K562 (cell line): Measurements from ENCODE around the gene VEZF1. TPM values are rescaled to one million over a fixed set of nuclear protein-coding genes. Genes with fewer than 3 reads are reported as not detected.
A peak's percentile ranks its signal among the peaks of the same experiment; 100 is the strongest.

ENCODE experiments used
- DMBX1 ChIP-seq: fragments of 250-450 bp; sonication (Bioruptor Pico); IDR thresholded peaks from 2 replicates; pipeline ENCODE4 v1.8.0; 2022; ENCODE audit warnings: inconsistent platforms, mild to moderate bottlenecking, moderate library complexity, borderline replicate concordance
- MAFF ChIP-seq: IDR thresholded peaks from 2 replicates; pipeline ENCODE4 v1.6.1; 2012; ENCODE audit warnings: low read length, improper control_type of control experiment
- MIER1 ChIP-seq: fragments of 450-650 bp; IDR thresholded peaks from 2 replicates; pipeline ENCODE4 v1.6.1; 2016; ENCODE audit warnings: antibody characterized with exemption, mild to moderate bottlenecking, low read depth
- NCOA1 ChIP-seq: fragments of 450-650 bp; IDR thresholded peaks from 2 replicates; pipeline ENCODE4 v1.6.1; 2016; ENCODE audit warnings: low read depth
- NFXL1 ChIP-seq: fragments of 450-650 bp; formaldehyde crosslinking; IDR thresholded peaks from 2 replicates; pipeline ENCODE4 v1.4.0; 2021; ENCODE audit warnings: mild to moderate bottlenecking
- PTBP1 ChIP-seq: fragments of 200-400 bp; formaldehyde crosslinking; IDR thresholded peaks from 2 replicates; pipeline ENCODE4 v1.6.1; 2017; ENCODE audit warnings: low read depth, low read length
- RBM25 ChIP-seq: fragments of 200-400 bp; formaldehyde crosslinking; IDR thresholded peaks from 2 replicates; pipeline ENCODE4 v1.6.1; 2018; ENCODE audit warnings: low read length, low read depth, moderate library complexity; ENCODE audit not compliant: severe bottlenecking
- SIRT6 ChIP-seq: IDR thresholded peaks from one replicate; pipeline ENCODE4 v1.6.1; 2012; ENCODE audit warnings: low read depth, mild to moderate bottlenecking, control low read depth, inconsistent platforms, low read length, moderate library complexity
- TAF1 ChIP-seq: IDR thresholded peaks from 2 replicates; pipeline ENCODE4 v1.6.1; 2011; ENCODE audit warnings: mild to moderate bottlenecking, low read length, moderate library complexity; ENCODE audit not compliant: insufficient read depth, control insufficient read depth, severe bottlenecking; ENCODE audit errors: extremely low read depth
- ZFP30 ChIP-seq: fragments of 250-450 bp; sonication (Bioruptor Pico); IDR thresholded peaks from 2 replicates; pipeline ENCODE4 v1.8.0; 2022; ENCODE audit warnings: moderate library complexity, mild to moderate bottlenecking, inconsistent platforms, borderline replicate concordance
- ZNF165 ChIP-seq: fragments of 250-450 bp; sonication (Bioruptor Pico); IDR thresholded peaks from 2 replicates; pipeline ENCODE4 v1.4.0; 2020; ENCODE audit warnings: borderline replicate concordance
- ZNF239 ChIP-seq: fragments of 250-450 bp; sonication (Bioruptor Pico); IDR thresholded peaks from 2 replicates; pipeline ENCODE4 v1.4.0; 2020; ENCODE audit warnings: mild to moderate bottlenecking
- ZNF24 ChIP-seq: fragments of 450-650 bp; IDR thresholded peaks from 2 replicates; pipeline ENCODE4 v1.6.1; 2016
- ZNF589 ChIP-seq: fragments of 200-800 bp; sonication (Bioruptor generic); IDR thresholded peaks from 2 replicates; pipeline ENCODE4 v1.6.1; 2016; ENCODE audit warnings: low read depth, missing genetic modification characterization, missing compliant biosample characterization
- polyA plus RNA-seq, 8 experiments: library from polyadenylated mRNA; depleted of rRNA in 4 of 8; stranded (reverse) in 5 of 8; unstranded in 3 of 8; fragments of >200 nt; fragmentation: Nextera tagmentation in 2 of 8; fragmentation: Illumina TruSeq in 1 of 8; extraction: Ambion mirVana in 2 of 8; extraction: Trizol in 1 of 8; gene quantifications; 2 replicates each; pipeline versions ENCODE4 v1.2.1 to v1.2.3, GENCODE V29; 2011 to 2014; ENCODE audit warnings: inconsistent platforms in 1 of 8, missing spikeins in 1 of 8
- total RNA-seq, 7 experiments: library from RNA; depleted of rRNA in 6 of 7; stranded (reverse); fragments of >200 nt in 6 of 7; fragmentation: Illumina TruSeq in 2 of 7; extraction: Trizol in 2 of 7; gene quantifications; 2 replicates each; pipeline versions ENCODE4 v1.2.1 to v1.2.3, GENCODE V29; 2011 to 2021; ENCODE audit warnings: low replicate concordance in 1 of 7
- TF ChIP-seq, protein P1 (sequence below): sonication (generic); formaldehyde crosslinking; IDR thresholded peaks from 2 replicates; pipeline ENCODE4 v1.8.1; 2023; ENCODE audit warnings: mild to moderate bottlenecking, missing genetic modification reagents
- TF ChIP-seq, protein P2 (sequence below): fragments of 250-450 bp; sonication (Bioruptor Pico); IDR thresholded peaks from 2 replicates; pipeline ENCODE4 v1.4.0; 2020
- TF ChIP-seq, protein P3 (sequence below): fragments of 250-450 bp; sonication (Bioruptor Pico); IDR thresholded peaks from 2 replicates; pipeline ENCODE4 v1.5.0; 2021; ENCODE audit warnings: mild to moderate bottlenecking, borderline replicate concordance
- TF ChIP-seq, protein P4 (sequence below), 2 experiments: fragments of 450-650 bp in 1 of 2; IDR thresholded peaks; 2 replicates each; pipeline ENCODE4 v1.6.1; 2011 to 2017; ENCODE audit warnings: low read depth in 2 of 2, antibody characterized with exemption in 1 of 2, borderline replicate concordance in 1 of 2, low read length in 1 of 2, mild to moderate bottlenecking in 1 of 2, mixed read lengths in 1 of 2; ENCODE audit not compliant: control insufficient read depth in 1 of 2

VEZF1 gene
- total and polyA plus RNA-seq, 9 of the 15 experiments (the other 6 are each of a cell fraction or from before 2014, with no cell fraction given), result 9.5 to 33.4 (median 22.1) TPM

DNA sequence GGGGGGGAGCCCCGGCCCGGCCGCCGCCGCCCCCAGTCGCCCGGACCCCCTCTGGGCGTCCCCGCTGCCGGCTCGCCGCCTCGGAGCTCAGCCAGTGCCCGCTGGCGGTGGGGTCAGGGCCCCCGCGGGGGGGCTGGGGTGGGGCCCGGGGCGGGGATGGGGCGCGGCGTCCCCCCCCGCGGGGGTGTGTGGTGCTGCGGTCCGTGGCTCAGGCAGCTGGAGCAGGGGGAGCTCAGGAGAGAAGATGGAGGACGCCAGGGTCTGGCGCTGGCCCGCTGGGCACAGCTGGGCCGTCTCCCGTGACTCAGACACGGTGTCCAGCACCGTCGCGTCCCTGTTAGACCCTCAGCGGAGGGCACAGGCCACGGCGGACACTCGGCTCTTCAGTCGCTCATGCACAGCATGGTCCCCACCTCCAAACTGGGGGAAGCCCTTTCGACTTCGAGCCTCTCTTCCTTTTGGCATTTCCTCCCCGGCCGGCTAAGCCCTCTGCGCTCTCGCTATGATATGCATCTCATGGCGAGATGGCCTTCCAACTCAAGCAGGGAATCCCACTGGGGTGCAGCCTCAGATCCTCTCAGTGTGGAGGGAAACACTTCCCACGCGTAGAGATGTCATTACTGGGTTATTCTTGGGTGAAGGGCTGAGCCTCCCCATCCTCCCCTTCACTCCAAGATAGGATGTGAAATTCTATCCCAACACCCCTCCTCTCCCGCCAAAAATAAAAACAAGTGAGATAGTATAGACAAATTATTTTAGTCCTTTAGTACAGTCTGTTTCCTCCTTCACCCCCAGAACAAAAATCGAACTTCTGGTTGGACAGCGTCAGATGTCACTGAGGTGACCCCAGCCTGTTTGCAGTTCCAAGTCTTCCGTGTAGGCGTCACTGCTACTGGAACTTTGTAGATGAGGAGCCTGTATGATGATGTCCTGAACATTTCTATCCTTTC is 522 bp upstream of the VEZF1 start (continued):
- TF ChIP-seq, protein P1, sequence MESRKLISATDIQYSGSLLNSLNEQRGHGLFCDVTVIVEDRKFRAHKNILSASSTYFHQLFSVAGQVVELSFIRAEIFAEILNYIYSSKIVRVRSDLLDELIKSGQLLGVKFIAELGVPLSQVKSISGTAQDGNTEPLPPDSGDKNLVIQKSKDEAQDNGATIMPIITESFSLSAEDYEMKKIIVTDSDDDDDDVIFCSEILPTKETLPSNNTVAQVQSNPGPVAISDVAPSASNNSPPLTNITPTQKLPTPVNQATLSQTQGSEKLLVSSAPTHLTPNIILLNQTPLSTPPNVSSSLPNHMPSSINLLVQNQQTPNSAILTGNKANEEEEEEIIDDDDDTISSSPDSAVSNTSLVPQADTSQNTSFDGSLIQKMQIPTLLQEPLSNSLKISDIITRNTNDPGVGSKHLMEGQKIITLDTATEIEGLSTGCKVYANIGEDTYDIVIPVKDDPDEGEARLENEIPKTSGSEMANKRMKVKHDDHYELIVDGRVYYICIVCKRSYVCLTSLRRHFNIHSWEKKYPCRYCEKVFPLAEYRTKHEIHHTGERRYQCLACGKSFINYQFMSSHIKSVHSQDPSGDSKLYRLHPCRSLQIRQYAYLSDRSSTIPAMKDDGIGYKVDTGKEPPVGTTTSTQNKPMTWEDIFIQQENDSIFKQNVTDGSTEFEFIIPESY (CRISPR knock-in tag), result no peak
- TF ChIP-seq MIER1, result no peak
- TF ChIP-seq ZNF165 (CRISPR knock-in tag), result no peak
- no peak for TF ChIP-seq ZNF239 (CRISPR knock-in tag)
- TF ChIP-seq, protein P2, sequence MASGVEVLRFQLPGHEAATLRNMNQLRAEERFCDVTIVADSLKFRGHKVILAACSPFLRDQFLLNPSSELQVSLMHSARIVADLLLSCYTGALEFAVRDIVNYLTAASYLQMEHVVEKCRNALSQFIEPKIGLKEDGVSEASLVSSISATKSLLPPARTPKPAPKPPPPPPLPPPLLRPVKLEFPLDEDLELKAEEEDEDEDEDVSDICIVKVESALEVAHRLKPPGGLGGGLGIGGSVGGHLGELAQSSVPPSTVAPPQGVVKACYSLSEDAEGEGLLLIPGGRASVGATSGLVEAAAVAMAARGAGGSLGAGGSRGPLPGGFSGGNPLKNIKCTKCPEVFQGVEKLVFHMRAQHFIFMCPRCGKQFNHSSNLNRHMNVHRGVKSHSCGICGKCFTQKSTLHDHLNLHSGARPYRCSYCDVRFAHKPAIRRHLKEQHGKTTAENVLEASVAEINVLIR (CRISPR knock-in tag), result no peak
- no peak for TF ChIP-seq DMBX1 (CRISPR knock-in tag)
- 0 out of 2 replicates have a peak, but pooled peaks have one; percentile 18 for TF ChIP-seq ZNF589 (CRISPR knock-in tag)
- TF ChIP-seq MAFF, result no peak
- TF ChIP-seq RBM25, result no peak
- TF ChIP-seq ZNF24, result no peak
- TF ChIP-seq PTBP1, result no peak
- TF ChIP-seq SIRT6, result no peak
- TF ChIP-seq NFXL1 (CRISPR knock-in tag), result no peak
- peak; percentile 30 for TF ChIP-seq TAF1
- TF ChIP-seq, protein P3, sequence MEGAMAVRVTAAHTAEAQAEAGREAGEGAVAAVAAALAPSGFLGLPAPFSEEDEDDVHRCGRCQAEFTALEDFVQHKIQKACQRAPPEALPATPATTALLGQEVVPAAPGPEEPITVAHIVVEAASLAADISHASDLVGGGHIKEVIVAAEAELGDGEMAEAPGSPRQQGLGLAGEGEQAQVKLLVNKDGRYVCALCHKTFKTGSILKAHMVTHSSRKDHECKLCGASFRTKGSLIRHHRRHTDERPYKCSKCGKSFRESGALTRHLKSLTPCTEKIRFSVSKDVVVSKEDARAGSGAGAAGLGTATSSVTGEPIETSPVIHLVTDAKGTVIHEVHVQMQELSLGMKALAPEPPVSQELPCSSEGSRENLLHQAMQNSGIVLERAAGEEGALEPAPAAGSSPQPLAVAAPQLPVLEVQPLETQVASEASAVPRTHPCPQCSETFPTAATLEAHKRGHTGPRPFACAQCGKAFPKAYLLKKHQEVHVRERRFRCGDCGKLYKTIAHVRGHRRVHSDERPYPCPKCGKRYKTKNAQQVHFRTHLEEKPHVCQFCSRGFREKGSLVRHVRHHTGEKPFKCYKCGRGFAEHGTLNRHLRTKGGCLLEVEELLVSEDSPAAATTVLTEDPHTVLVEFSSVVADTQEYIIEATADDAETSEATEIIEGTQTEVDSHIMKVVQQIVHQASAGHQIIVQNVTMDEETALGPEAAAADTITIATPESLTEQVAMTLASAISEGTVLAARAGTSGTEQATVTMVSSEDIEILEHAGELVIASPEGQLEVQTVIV (CRISPR knock-in tag), result no peak
- TF ChIP-seq, protein P4, sequence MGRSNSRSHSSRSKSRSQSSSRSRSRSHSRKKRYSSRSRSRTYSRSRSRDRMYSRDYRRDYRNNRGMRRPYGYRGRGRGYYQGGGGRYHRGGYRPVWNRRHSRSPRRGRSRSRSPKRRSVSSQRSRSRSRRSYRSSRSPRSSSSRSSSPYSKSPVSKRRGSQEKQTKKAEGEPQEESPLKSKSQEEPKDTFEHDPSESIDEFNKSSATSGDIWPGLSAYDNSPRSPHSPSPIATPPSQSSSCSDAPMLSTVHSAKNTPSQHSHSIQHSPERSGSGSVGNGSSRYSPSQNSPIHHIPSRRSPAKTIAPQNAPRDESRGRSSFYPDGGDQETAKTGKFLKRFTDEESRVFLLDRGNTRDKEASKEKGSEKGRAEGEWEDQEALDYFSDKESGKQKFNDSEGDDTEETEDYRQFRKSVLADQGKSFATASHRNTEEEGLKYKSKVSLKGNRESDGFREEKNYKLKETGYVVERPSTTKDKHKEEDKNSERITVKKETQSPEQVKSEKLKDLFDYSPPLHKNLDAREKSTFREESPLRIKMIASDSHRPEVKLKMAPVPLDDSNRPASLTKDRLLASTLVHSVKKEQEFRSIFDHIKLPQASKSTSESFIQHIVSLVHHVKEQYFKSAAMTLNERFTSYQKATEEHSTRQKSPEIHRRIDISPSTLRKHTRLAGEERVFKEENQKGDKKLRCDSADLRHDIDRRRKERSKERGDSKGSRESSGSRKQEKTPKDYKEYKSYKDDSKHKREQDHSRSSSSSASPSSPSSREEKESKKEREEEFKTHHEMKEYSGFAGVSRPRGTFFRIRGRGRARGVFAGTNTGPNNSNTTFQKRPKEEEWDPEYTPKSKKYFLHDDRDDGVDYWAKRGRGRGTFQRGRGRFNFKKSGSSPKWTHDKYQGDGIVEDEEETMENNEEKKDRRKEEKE (IDR thresholded peaks at IDR 0.05; ENCODE audit: borderline replicate concordance in 1 of 2, control insufficient read depth in 1 of 2, low read depth in 2 of 2, low read length in 1 of 2), result no peak
- no peak for TF ChIP-seq ZFP30 (CRISPR knock-in tag)
- TF ChIP-seq NCOA1, result no peak
